Measurements from ENCODE around the gene PLCB1. TPM values are rescaled to one million over a fixed set of nuclear protein-coding genes. Genes with fewer than 3 reads are reported as not detected.
"Not testable (repeated sequence)": the region's sequence is repeated elsewhere in the genome, so short reads cannot be mapped to it uniquely, and the experiment has no call there.

Gene PLCB1
- total RNA-seq, 1 donor from 2014 or later, result 7.3 TPM

- intact Hi-C loops (cut with DNase I), result no loop called here
- no peak for DNase-seq (ENCODE audit: low spot score)
Measured at GRCh38 chr20:8583566-8584043, 451.5 kb downstream of the PLCB1 start.

- intact Hi-C loops (cut with DNase I), result no loop called here
- no peak for DNase-seq (ENCODE audit: low spot score)
Measured at GRCh38 chr20:8587251-8587650, 455.2 kb downstream of the PLCB1 start.

GRCh38 chr20:8587810-8588209 lies 455.7 kb downstream of the PLCB1 start:
- intact Hi-C loops (cut with DNase I), result no loop called here
- no peak for DNase-seq (ENCODE audit: low spot score)

- DNase-seq (ENCODE audit: low spot score), result no peak
- intact Hi-C loops (cut with DNase I), result no loop called here
Measured at GRCh38 chr20:8589956-8590355, 457.9 kb downstream of the PLCB1 start.

- intact Hi-C loops (cut with DNase I); DNase-seq (ENCODE audit: low spot score): not testable (repeated sequence)
Measured at GRCh38 chr20:8600910-8601541, 469.0 kb downstream of the PLCB1 start.

GRCh38 chr20:8601542-8601912 lies 469.5 kb downstream of the PLCB1 start:
- no peak for DNase-seq (ENCODE audit: low spot score)
- intact Hi-C loops (cut with DNase I), result no loop called here

GRCh38 chr20:8602389-8603116 lies 470.5 kb downstream of the PLCB1 start:
- intact Hi-C loops (cut with DNase I), result no loop called here
- DNase-seq (ENCODE audit: low spot score), result no peak

- intact Hi-C loops (cut with DNase I), result no loop called here
Measured at GRCh38 chr20:8608470-8608869, 476.4 kb downstream of the PLCB1 start.

GRCh38 chr20:8616792-8617191 lies 484.7 kb downstream of the PLCB1 start:
- intact Hi-C loops (cut with DNase I), result no loop called here
- DNase-seq (ENCODE audit: low spot score), result no peak

More at GRCh38 chr20:8608470-8608869, 476.4 kb downstream of the PLCB1 start:
- no peak for DNase-seq (ENCODE audit: low spot score)

- no peak for DNase-seq (ENCODE audit: low spot score)
- intact Hi-C loops (cut with DNase I), result no loop called here
Measured at GRCh38 chr20:8621001-8621400, 488.9 kb downstream of the PLCB1 start.

- intact Hi-C loops (cut with DNase I), result no loop called here
- DNase-seq (ENCODE audit: low spot score), result no peak
Measured at GRCh38 chr20:8624046-8624445, 492.0 kb downstream of the PLCB1 start.

GRCh38 chr20:8624616-8625015 lies 492.6 kb downstream of the PLCB1 start:
- intact Hi-C loops (cut with DNase I), result no loop called here
- no peak for DNase-seq (ENCODE audit: low spot score)

- no peak for DNase-seq (ENCODE audit: low spot score)
- intact Hi-C loops (cut with DNase I), result no loop called here
Measured at GRCh38 chr20:8627340-8628004, 495.4 kb downstream of the PLCB1 start.

GRCh38 chr20:8631271-8631670 lies 499.2 kb downstream of the PLCB1 start:
- intact Hi-C loops (cut with DNase I), result no loop called here
- no peak for DNase-seq (ENCODE audit: low spot score)

GRCh38 chr20:8633366-8633765 lies 501.3 kb downstream of the PLCB1 start:
- intact Hi-C loops (cut with DNase I), result no loop called here
- no peak for DNase-seq (ENCODE audit: low spot score)

- no peak for DNase-seq (ENCODE audit: low spot score)
- intact Hi-C loops (cut with DNase I), result no loop called here
Measured at GRCh38 chr20:8635048-8635572, 503.0 kb downstream of the PLCB1 start.

GRCh38 chr20:8635837-8636236 lies 503.8 kb downstream of the PLCB1 start:
- DNase-seq (ENCODE audit: low spot score), result no peak
- intact Hi-C loops (cut with DNase I), result no loop called here

GRCh38 chr20:8639112-8639778 lies 507.2 kb downstream of the PLCB1 start:
- no peak for DNase-seq (ENCODE audit: low spot score)
- intact Hi-C loops (cut with DNase I), result no loop called here

GRCh38 chr20:8640461-8640860 lies 508.4 kb downstream of the PLCB1 start:
- no peak for DNase-seq (ENCODE audit: low spot score)
- intact Hi-C loops (cut with DNase I), result no loop called here

GRCh38 chr20:8642247-8642646 lies 510.2 kb downstream of the PLCB1 start:
- DNase-seq (ENCODE audit: low spot score), result no peak
- intact Hi-C loops (cut with DNase I), result no loop called here

Data from cardiac septum (tissue), 1 donor.